Endothelial cell of umbilical vein (primary cell): ENCODE results near the gene P2RY8. TPM values are rescaled to one million over a fixed set of nuclear protein-coding genes. Genes with fewer than 3 reads are reported as not detected.

Source experiments
- BruUV-seq: library from RNA; stranded (reverse); fragments of 400-500 nt; replicated peaks from 2 replicates; lab custom pipeline; 2021; lab: Mats Ljungman, UMichigan
- CTCF ChIA-PET: fragments of 300-600, 350-600 bp; sonication (Branson Sonifier 250); formaldehyde crosslinking; loops from one replicate; lab custom pipeline; 2021; ENCODE audit warnings: antibody characterized with exemption, inconsistent platforms; lab: Charles Lee
- POLR2A ChIA-PET: fragments of 300-600, 350-600 bp; sonication (Branson Sonifier 250); formaldehyde crosslinking; loops from one replicate; lab custom pipeline; 2021; ENCODE audit warnings: antibody characterized with exemption, inconsistent platforms; lab: Charles Lee
- DNase-seq: peaks from one replicate; pipeline ENCODE4 v3.0.0-alpha.2; 2011; ENCODE audit warnings: low read depth, low spot score
- FAIRE-seq: peaks from 2 replicates; lab custom pipeline; 2011; peaks lifted over from hg19 to GRCh38; lab: Jason Lieb, UNC
- H2AFZ ChIP-seq: 2 replicates; pipeline ENCODE4 v1.6.0; 2012; ENCODE audit warnings: low read depth, low read length, control low read depth, inconsistent platforms
- H3K27ac ChIP-seq: 2 replicates; pipeline ENCODE4 v1.5.1; 2011; ENCODE audit warnings: low read depth, mild to moderate bottlenecking, control low read depth, low read length, moderate library complexity; ENCODE audit not compliant: insufficient read depth
- H3K27me3 ChIP-seq, 2 experiments: 2 replicates each; pipeline versions ENCODE4 v1.6.0 to v1.6.1; 2011; ENCODE audit warnings: low read length in 2 of 2, mixed read lengths in 1 of 2; ENCODE audit not compliant: control insufficient read depth in 2 of 2, insufficient read depth in 2 of 2
- H3K36me3 ChIP-seq, 2 experiments: 2 replicates in 1 of 2; 3 replicates in 1 of 2; pipeline ENCODE4 v1.5.1; 2011; ENCODE audit warnings: low read length in 2 of 2, mild to moderate bottlenecking in 1 of 2, moderate library complexity in 1 of 2; ENCODE audit not compliant: control insufficient read depth in 2 of 2, insufficient read depth in 2 of 2; ENCODE audit errors: extremely low read depth in 1 of 2
- H3K4me1 ChIP-seq: 3 replicates; pipeline ENCODE4 v1.5.1; 2011; ENCODE audit warnings: mild to moderate bottlenecking, low read length; ENCODE audit not compliant: control insufficient read depth, insufficient read depth; ENCODE audit errors: extremely low read depth
- H3K4me2 ChIP-seq: 2 replicates; pipeline ENCODE4 v1.6.1; 2011; ENCODE audit warnings: low read length, control low read depth, mixed read lengths; ENCODE audit not compliant: insufficient read depth
- H3K4me3 ChIP-seq, 3 experiments: fragments of 200-600 bp in 1 of 3; sonication (generic), shearing (Covaris generic) in 1 of 3; replicated peaks in 1 of 3; 2 replicates each; pipeline ENCODE4 v1.5.1; 2011 to 2016; ENCODE audit warnings: control low read depth in 3 of 3, low read length in 3 of 3, mild to moderate bottlenecking in 2 of 3, inconsistent platforms in 1 of 3, low read depth in 1 of 3, moderate library complexity in 1 of 3; ENCODE audit not compliant: insufficient read depth in 1 of 3
- H3K79me2 ChIP-seq: 2 replicates; pipeline ENCODE4 v1.6.0; 2012; ENCODE audit warnings: low read length, inconsistent platforms; ENCODE audit not compliant: control insufficient read depth, insufficient read depth
- H3K9ac ChIP-seq: replicated peaks from 2 replicates; pipeline ENCODE3; 2011; ENCODE audit warnings: low read length, control low read depth; ENCODE audit not compliant: insufficient read depth; ENCODE audit errors: extremely low read depth
- H3K9me1 ChIP-seq: replicated peaks from 3 replicates; pipeline ENCODE4 v1.6.0; 2011; ENCODE audit warnings: mild to moderate bottlenecking, low read length; ENCODE audit not compliant: control insufficient read depth, insufficient read depth; ENCODE audit errors: extremely low read depth
- H3K9me3 ChIP-seq: replicated peaks from 2 replicates; pipeline ENCODE4 v1.5.1; 2012; ENCODE audit warnings: low read length, inconsistent platforms; ENCODE audit not compliant: control insufficient read depth, insufficient read depth
- H4K20me1 ChIP-seq: replicated peaks from 2 replicates; pipeline ENCODE3; 2011; ENCODE audit warnings: mild to moderate bottlenecking, low read length; ENCODE audit not compliant: control insufficient read depth, insufficient read depth; ENCODE audit errors: extremely low read depth
- EZH2 ChIP-seq: IDR thresholded peaks from 2 replicates; pipeline ENCODE4 v1.6.1; 2012; ENCODE audit warnings: borderline replicate concordance, low read depth, mild to moderate bottlenecking, moderate library complexity, low read length, inconsistent platforms; ENCODE audit not compliant: severe bottlenecking
- FOS ChIP-seq: IDR thresholded peaks from 2 replicates; pipeline ENCODE4 v1.6.1; 2011; ENCODE audit warnings: mild to moderate bottlenecking, low read length, moderate library complexity, borderline replicate concordance; ENCODE audit not compliant: insufficient read depth
- GATA2 ChIP-seq: IDR thresholded peaks from 2 replicates; pipeline ENCODE4 v1.7.0; 2011; ENCODE audit warnings: low read depth, mild to moderate bottlenecking, moderate library complexity, mixed read lengths, low read length; ENCODE audit not compliant: insufficient read length, insufficient read depth
- JUN ChIP-seq: IDR thresholded peaks from 2 replicates; pipeline ENCODE4 v1.6.1; 2011; ENCODE audit warnings: borderline replicate concordance, low read depth; ENCODE audit not compliant: insufficient read length, insufficient read depth
- MYC ChIP-seq: IDR thresholded peaks from one replicate; pipeline ENCODE4 v1.6.1; 2011; ENCODE audit warnings: mild to moderate bottlenecking, low read depth, low read length
- POLR2A ChIP-seq: IDR thresholded peaks from 2 replicates; pipeline ENCODE4 v1.6.1; 2012; ENCODE audit warnings: low read depth, mild to moderate bottlenecking, control low read depth, low read length
- POLR2AphosphoS5 ChIP-seq: IDR thresholded peaks from 2 replicates; pipeline ENCODE4 v1.6.1; 2012; ENCODE audit warnings: low read depth, mild to moderate bottlenecking, control low read depth, low read length, moderate library complexity; ENCODE audit not compliant: insufficient read depth
- dilution Hi-C: fragments of 300-500 bp; cut with MboI; formaldehyde crosslinking; loops from one replicate; pipeline ENCODE4 v1.15.0; 2019; ENCODE audit warnings: low sequenced_read_pairs; ENCODE audit not compliant: extremely low pct_ligation_motif_present
- intact Hi-C: fragments of 100-400 bp; cut with micrococcal nuclease; formaldehyde crosslinking; loops from one replicate; pipeline ENCODE4 v1.10.0; 2022
- polyA plus RNA-seq, 4 experiments: library from polyadenylated mRNA; depleted of rRNA in 3 of 4; stranded (reverse) in 3 of 4; unstranded in 1 of 4; fragments of >200 nt; gene quantifications; 2 replicates each; pipeline versions ENCODE4 v1.2.1 to v1.2.3, GENCODE V29; 2011 to 2012; ENCODE audit warnings: missing spikeins in 1 of 4
- total RNA-seq: library from RNA; stranded (reverse); gene quantifications from 2 replicates; pipeline ENCODE4 v1.2.3, GENCODE V29; 2021
- TF ChIP-seq, protein P1 (sequence below), 2 donors: IDR thresholded peaks; 1 replicate in 1 of 2; 2 replicates in 1 of 2; pipeline ENCODE4 v1.5.1; 2011; ENCODE audit warnings: low read length in 2 of 2, mild to moderate bottlenecking in 2 of 2, moderate library complexity in 2 of 2, control low read depth in 1 of 2, inconsistent platforms in 1 of 2, low read depth in 1 of 2; ENCODE audit not compliant: insufficient read depth in 1 of 2; ENCODE audit errors: extremely low read depth in 1 of 2
- TF ChIP-seq, protein P2 (sequence below): IDR thresholded peaks from 2 replicates; pipeline ENCODE4 v1.6.1; 2011; ENCODE audit not compliant: insufficient read depth, insufficient read length

P2RY8 gene
- total and polyA plus RNA-seq, 2 donors (not counting 3 experiments of a cell fraction or from before 2014, with no cell fraction given), result not detected

DNA sequence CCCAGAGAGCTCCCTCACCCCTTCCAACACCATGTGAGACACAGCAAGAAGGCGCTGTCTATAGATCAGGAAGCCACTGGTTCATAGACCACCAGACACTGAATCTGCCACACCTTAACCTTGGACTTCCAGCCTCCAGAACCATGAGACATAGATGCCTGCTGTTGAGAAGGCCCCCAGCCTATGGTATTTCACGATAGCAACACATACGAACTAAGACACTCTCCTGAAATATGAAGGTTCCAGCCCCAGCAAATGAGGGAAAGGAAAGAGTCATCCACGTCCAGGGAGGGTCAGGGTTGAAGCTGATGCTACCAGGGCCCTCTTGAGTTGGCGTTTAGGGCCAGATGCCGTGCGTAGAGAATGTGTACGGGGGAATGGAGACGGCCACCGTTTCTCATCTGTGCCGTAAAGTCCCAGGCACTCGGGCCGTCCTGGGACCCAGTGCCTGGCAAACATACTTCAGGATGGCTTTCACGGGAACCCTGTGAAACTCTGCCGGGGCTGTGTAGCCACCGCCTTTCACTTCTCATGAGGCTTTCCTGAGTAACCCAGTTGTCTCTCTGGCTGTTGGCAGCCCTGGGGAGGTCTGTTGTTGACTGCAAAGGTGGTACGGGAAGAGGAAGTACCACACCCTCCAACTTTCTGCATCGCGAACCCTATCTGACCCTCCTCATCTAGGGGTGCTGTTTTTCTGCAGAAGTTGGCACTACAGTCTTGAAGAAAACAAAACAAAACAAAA is 17.7 kb upstream of the P2RY8 start:
- BruUV-seq, result no TSS peak
- H3K4me2 ChIP-seq, result no peak overlapping the region
- CTCF ChIA-PET, result no interaction called here
- H3K4me1 ChIP-seq, result no peaks in the 10 kb centered on the region
- H3K79me2 ChIP-seq, result no peaks in the 10 kb centered on the region
- DNase-seq, result no peak
- H4K20me1 ChIP-seq, result no peaks in the 10 kb centered on the region
- no peak overlapping the region for H3K4me3 ChIP-seq
- H3K27ac ChIP-seq, result no peak overlapping the region
- no peaks in the 10 kb centered on the region for H3K27me3 ChIP-seq
- dilution Hi-C loops (no loop called here), intact Hi-C loops (no loop called here)
- H3K9me1 ChIP-seq, result no peaks in the 10 kb centered on the region
- H2AFZ ChIP-seq, result no peak overlapping the region
- no peaks in the 10 kb centered on the region for H3K36me3 ChIP-seq
- H3K9me3 ChIP-seq, result no peaks in the 10 kb centered on the region
- POLR2A ChIA-PET, result no interaction called here
- no peak for FAIRE-seq
- no peak overlapping the region for H3K9ac ChIP-seq
- TF ChIP-seq, protein P1, sequence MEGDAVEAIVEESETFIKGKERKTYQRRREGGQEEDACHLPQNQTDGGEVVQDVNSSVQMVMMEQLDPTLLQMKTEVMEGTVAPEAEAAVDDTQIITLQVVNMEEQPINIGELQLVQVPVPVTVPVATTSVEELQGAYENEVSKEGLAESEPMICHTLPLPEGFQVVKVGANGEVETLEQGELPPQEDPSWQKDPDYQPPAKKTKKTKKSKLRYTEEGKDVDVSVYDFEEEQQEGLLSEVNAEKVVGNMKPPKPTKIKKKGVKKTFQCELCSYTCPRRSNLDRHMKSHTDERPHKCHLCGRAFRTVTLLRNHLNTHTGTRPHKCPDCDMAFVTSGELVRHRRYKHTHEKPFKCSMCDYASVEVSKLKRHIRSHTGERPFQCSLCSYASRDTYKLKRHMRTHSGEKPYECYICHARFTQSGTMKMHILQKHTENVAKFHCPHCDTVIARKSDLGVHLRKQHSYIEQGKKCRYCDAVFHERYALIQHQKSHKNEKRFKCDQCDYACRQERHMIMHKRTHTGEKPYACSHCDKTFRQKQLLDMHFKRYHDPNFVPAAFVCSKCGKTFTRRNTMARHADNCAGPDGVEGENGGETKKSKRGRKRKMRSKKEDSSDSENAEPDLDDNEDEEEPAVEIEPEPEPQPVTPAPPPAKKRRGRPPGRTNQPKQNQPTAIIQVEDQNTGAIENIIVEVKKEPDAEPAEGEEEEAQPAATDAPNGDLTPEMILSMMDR (IDR thresholded peaks at IDR 0.05; ENCODE audit: extremely low read depth in 1 of 2, insufficient read depth in 1 of 2, low read depth in 1 of 2, low read length in 2 of 2), result no peak
- TF ChIP-seq, protein P2, sequence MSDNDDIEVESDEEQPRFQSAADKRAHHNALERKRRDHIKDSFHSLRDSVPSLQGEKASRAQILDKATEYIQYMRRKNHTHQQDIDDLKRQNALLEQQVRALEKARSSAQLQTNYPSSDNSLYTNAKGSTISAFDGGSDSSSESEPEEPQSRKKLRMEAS, result no peak
- TF ChIP-seq MYC (no peak), EZH2 (no peak), GATA2 (no peak), POLR2A (no peak), JUN (no peak), FOS (no peak), POLR2AphosphoS5 (no peak)
